GM12874 (cell line): ENCODE results near the gene RNF215.

Experiments
- CTCF ChIP-seq: IDR thresholded peaks from 2 replicates; pipeline ENCODE4 v1.5.1; 2011; ENCODE audit warnings: low read depth, mild to moderate bottlenecking, control low read depth, low read length, moderate library complexity; ENCODE audit not compliant: insufficient read depth

The RNF215 gene

DNA sequence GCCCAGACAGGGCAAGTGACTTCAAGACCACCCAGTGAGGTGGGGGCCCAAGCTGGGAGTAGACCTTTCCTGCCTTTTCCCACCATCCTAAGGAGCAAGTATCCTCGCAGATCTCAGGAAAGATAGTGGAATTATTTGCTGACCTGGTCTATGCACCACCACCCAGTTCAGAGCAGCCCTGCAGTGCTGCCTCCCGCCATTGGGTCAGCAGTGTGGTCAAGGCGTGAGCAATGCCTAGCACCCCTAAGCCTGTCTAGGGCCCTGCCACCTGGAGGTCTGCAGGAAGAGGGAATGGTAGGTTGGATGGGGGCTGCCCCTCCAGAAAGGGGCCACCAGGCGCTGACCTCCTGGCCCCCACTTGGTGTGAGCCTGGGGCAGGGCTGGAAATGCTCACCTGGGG lies 44.9 kb upstream of the RNF215 start:
- no peak for TF ChIP-seq CTCF

DNA sequence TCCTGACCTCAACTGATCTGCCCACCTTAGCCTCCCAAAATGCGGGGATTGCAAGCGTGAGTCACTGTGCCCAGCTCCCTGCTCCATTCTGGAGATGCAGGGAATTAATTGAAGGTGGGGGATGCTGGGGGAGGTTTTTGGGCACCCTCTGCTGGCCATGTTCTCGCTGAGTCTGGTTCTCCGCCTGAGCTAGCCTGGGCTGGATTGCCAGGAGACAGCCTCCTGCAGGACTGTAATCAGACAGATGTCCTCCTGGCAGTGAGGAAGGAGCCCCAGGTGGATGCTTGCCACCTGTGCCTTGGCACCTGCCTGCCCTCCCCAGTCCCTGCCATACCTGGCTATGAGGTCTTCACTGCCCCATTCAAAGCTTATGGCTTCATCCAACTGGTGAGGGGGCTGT lies 43.7 kb upstream of the RNF215 start:
- TF ChIP-seq CTCF, result no peak

DNA sequence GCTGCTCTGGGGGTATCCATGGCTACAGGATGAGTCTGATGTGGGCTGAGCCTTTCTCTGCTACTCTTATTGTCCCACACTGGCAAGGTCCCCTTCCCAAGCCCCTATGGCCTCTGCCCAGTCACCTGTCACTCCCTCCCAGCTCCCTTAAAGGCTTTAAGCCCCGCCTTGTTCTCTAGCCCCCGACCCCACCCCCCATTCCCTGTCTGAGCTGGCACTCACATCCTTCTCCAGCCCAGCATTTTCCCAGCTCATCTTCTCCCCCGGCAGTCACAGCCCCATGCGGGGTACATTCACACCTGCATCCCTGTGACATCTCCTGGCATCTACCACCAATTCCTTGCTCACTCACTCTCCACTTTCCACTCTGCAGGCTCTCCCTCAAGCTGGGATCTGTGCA lies 42.7 kb upstream of the RNF215 start:
- TF ChIP-seq CTCF, result no peak

DNA sequence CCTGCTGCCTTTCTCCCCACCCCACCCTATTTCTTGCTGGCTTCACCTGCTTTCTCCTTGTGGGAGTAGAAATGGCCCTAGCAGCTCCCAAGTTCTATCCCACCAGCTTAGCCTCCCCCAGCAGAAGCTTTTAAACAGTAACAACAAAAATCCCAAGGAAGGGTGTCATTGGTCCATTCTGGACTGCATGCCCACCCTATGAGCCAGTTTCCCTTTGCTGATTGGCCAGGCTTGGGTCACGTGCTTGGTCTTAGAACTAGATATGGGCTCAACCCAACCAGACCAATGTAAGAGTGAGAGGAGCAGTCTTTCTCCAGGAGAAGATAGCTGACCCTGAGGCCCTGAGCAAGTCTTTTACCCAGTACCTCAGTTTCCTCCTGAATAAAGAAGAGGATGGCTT lies 40.7 kb upstream of the RNF215 start:
- no peak for TF ChIP-seq CTCF

GRCh38 chr22:30426388-30427353 lies 39.5 kb upstream of the RNF215 start:
- peak; percentile 73 for TF ChIP-seq CTCF

DNA sequence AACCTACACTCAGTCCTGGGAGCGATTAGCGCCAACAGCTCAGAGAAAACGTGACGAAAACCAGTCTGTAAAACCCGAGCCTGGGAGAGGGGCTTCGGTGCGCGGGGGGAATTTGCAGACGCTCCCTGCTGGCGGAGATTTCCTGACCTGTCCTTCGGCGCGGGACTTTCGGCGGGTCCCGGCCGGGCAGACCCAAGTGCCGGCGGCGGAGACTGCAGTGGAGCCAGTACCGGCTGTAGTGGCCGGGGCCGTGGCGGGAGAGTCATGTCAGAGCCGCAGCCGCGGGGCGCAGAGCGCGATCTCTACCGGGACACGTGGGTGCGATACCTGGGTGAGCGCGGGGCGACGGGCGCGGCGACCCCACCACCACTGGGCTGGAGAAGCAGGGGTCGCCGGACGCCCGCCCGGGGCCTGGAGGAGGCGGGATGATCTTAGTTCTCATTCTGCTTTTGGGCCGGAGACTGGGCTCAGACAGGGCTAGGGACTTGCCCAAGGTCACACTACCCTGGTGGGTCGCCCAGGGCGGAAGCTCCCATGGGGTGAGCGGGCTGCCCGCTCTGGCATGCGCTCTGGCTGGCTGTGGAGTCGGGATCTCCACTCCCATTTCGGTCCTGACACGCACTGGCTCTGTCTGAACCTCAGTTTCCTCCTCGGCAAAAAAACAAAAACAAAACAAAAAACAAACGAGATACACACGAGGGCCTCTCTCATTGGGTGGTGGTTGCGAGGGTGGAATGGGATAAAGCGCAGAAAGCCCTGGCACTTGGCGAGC lies 38.6 kb upstream of the RNF215 start, which contains the start of gene MTFP1:
MTFP1 (plus strand) TSS at position 153 of the 772 bp plus-strand sequence; CDS start at position 265, 112 bp downstream.
- 0 out of 2 replicates have a peak, but pooled peaks have one; percentile 1 for TF ChIP-seq CTCF

GRCh38 chr22:30425327-30425615 lies 38.1 kb upstream of the RNF215 start:
- TF ChIP-seq CTCF, result no peak
